ENCODE data around the gene C19orf25. TPM values are rescaled to one million over a fixed set of nuclear protein-coding genes. Genes with fewer than 3 reads are reported as not detected.
"Not testable (repeated sequence)": the region's sequence is repeated elsewhere in the genome, so short reads cannot be mapped to it uniquely, and the experiment has no call there.

The C19orf25 gene
- total RNA-seq, 1 donor from 2014 or later, result 16.9 TPM

DNA sequence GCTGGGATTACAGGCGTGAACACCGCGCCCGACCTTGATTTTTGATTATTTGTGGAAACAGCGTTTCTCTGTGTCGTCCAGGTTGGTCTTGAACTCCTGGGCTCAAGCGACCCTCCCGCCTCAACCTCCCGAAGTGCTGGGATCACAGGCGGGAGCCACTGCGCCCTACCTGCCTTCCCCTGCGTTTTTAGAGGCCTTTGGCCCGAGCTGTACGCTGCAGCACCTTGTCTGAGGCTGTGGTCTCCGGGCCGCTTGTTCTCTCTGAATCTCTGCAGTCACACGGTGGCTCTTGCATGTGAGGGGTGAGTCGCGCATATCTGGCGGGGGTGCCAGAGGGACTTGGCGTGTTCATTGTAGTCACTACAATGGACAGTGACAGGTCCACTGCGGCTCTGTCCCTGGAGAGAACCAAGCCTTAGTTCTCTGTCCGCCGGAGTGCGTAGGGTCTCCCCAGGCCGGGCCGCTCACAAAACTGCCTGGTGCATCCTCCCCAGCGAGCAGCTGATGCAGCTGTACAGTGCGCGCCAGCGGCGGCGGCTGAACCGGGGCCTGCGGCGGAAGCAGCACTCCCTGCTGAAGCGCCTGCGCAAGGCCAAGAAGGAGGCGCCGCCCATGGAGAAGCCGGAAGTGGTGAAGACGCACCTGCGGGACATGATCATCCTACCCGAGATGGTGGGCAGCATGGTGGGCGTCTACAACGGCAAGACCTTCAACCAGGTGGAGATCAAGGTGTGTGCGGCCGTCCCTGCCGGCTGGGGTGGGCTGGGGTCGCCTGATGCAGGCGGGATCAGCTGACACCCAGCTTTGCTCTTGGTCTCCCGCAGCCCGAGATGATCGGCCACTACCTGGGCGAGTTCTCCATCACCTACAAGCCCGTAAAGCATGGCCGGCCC, 39.2 kb downstream of the C19orf25 start:
- intact Hi-C loops (cut with DNase I), result loop anchor here (2.0 to 10.0 kb wide), 3 partner anchors 32 to 125 kb away; partner anchors contain the start of genes DAZAP1 and NDUFS7
- DNase-seq (ENCODE audit: low spot score), result not testable (repeated sequence)

DNA sequence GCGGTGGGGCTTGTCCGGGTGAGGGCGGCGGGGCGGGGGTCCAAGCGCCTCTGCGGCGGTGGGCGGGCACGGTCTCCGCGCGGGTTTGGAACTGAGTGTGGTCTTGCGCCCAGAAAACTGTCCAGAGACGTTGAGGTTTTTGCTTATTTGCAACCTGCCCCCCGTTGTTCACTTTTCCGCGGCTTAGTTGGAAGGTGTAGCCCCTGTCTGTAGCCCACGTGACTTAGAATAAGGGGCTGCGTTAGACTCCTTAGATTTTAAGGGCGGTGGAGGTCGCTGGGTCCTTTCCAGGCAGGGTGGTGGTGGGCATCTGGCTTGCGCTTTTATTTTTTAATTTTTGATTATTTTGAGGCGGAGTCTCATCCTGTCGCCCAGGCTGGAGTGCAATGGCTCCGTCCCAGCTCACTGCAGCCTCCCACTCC, 40.1 kb downstream of the C19orf25 start:
- DNase-seq (ENCODE audit: low spot score), result no peak
- intact Hi-C loops (cut with DNase I), result loop anchor here (2.0 kb wide), 1 partner anchor 56 kb away; the partner anchor contains the start of gene NDUFS7

DNA sequence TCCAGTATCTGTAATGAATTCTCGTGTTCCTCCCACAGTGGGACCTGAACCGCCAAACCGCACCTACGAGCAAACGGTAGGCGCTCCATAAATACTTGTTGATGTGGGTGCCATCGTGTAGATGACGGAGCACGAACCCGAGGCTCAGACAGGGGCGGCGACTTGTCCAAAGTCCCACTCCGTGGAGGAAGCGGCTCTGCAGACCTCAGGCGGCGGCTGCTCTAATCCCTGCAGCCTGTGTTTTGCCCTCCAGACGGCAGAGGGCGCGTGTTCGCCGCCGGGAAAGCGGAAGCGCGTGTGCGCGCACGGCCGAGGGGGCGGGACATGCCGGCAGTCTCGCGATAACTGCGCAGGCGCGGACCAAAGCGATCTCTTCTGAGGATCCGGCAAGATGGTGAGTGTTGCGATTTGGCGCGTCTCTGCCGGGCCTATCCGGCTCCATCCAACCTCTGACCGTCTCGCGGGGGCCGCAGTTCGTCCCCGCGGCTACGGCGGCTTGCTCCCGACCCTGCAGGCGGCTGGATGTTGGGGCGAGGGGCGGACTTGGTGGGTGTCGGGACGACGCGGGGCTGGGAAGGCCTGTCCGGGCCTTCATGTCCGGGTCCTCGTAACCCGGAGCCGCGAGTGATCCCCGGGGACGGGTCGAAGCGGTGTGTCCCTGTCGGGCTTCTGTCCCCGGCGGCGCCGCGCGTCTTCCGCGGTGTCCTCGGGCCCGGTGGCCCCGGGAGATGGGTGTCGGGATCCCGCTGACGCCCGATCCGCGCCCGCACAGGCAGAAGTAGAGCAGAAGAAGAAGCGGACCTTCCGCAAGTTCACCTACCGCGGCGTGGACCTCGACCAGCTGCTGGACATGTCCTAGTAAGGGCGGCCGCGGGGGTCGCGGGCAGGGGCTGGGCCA, 40.7 kb downstream of the C19orf25 start, which contains the start of gene RPS15:
RPS15 (plus strand) TSS at position 362 of the 898 bp plus-strand sequence; CDS start at position 392, 30 bp downstream.
- intact Hi-C loops (cut with DNase I), result loop anchor here (2.0 kb wide), 1 partner anchor 55 kb away; the partner anchor contains the start of gene NDUFS7
- peak; percentile 97 for DNase-seq (ENCODE audit: low spot score)

DNA sequence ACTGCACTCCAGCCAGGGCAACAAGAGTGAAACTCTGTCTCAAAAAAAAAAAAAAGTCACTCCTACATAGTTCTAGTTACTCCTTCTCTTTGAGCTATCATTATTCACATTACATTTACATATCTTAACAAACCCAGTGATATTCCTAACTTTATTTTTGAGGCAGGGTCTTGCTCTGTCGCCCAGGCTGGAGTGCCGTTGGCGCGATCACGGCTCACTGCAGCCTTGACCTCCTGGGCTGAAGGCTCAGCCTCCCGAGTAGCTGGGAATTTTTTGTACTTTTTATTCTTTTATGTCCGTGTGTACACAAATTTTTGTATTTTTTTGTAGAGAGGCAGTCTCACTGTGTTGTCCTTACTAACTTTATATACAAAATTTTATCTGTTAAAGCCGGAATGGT, 41.4 kb downstream of the C19orf25 start:
- intact Hi-C loops (cut with DNase I), result loop anchor here (2.0 kb wide), 1 partner anchor 55 kb away; the partner anchor contains the start of gene NDUFS7

DNA sequence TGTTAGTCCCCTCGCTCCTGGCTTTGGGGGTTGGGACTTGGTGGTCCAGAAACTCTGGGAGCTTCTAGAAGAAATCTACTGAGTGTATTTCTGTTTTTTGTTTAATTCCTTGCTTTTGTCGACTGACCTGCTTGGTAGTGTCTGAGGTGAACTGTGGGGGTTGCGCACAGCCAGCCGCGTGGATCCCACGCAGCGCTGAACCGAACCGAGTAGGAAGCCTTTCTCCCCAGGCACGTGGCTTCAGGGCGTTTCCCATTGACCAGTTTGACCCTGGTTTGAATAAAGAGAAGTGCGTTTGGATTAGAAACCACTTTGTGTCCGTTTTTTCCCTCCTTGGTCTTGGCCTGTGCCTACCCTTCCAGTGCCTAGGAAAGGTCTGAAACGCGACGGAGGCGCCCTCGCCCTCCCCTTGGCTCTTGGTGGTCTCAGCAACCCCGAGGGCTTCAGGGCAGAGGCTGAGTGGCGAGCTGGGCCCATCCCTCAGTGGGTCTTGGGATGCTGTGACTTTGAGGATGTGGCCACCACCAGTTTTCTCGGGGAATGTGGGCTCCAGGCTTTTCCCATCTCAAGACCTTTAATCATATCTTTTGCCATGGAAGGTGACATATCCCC, 43.5 kb downstream of the C19orf25 start:
- no peak for DNase-seq (ENCODE audit: low spot score)
- intact Hi-C loops (cut with DNase I), result no loop called here

More for the DNA sequence above, 41.4 kb downstream of the C19orf25 start:
- no peak for DNase-seq (ENCODE audit: low spot score)

DNA sequence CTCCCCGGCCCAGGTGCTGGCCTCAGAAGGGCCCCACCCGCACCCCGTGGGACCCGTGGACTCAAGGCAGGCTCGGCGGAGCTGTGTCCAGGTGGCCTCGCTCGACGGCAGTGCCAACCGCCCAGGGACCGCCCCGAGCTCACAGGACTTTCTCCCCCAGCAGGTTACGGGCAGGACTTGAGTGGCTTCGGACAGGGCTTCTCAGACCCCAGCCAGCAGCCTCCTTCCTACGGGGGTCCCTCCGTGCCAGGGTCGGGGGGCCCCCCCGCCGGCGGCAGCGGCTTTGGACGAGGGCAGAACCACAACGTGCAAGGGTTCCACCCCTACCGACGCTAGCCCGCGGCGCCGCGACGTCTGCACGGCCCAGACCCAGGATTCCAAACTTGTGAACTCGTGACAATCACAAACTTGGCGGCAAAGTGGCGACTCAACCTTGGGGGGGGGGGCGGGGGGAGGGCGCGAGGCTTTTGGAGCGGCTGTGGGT, 44.4 kb downstream of the C19orf25 start:
- intact Hi-C loops (cut with DNase I), result no loop called here
- no peak for DNase-seq (ENCODE audit: low spot score)

DNA sequence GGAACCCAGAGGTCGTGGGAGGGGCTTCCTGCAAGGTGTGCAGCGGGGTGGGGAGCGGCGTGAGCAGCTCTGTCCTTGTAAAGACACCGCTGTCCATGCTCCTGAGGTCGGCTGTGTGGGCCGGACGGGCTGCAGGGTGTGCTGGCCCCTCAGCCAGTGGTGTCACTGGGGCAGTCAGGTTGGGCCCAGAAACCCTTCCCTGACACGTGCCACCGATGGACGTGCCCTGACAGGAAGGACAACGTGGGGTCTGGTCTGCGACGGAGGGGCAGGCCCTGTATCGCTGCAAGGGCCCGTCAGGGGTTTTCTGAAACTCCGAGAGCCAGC, 45.0 kb downstream of the C19orf25 start:
- intact Hi-C loops (cut with DNase I), result no loop called here

DNA sequence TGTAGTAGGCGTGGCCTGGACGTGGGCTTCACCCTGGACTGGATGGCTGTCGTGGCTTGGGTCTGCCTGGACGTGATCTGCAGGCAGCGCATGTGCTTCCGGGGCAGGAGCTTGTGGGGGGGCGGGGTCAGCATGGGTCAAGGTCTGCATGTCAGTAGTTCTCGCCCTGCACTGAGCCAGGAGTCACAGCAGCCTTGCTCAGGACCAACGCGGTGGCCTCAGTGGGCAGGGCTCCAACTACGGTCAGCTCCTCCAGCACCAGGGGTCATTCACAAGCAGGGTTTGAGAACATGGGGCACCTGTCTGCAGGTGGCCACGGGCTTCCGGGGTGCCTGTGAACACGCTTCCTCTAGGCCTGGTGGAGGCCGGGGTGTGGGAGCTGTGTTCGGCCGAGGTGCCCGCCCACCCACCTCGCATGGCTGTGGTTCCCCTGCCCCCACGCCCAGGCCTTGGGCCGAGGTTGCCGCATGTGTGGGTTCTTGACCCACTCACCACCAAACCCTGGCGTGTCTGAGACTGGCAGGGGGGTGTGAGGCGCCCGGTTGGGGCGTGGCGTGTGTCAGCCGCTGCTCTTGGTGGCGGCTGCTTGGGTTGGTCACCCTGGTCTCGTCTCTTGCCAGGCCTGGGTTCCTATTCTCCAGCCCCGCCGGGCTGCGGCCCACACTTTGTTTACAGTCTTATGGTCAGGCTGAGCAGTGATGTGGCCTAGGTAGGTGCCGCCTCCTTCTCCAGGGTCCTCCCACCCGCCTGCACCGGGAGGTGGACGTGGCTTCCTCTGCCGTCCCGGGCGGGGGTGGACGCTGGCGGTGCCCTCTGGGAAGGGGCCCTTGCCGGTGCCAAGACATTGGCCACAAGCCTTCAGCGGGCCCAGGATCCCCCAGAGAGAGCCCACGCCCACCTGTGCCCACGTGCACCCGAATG, 45.6 kb downstream of the C19orf25 start:
- intact Hi-C loops (cut with DNase I), result no loop called here
- no peak for DNase-seq (ENCODE audit: low spot score)

More for the DNA sequence above, 45.0 kb downstream of the C19orf25 start:
- no peak for DNase-seq (ENCODE audit: low spot score)

DNA sequence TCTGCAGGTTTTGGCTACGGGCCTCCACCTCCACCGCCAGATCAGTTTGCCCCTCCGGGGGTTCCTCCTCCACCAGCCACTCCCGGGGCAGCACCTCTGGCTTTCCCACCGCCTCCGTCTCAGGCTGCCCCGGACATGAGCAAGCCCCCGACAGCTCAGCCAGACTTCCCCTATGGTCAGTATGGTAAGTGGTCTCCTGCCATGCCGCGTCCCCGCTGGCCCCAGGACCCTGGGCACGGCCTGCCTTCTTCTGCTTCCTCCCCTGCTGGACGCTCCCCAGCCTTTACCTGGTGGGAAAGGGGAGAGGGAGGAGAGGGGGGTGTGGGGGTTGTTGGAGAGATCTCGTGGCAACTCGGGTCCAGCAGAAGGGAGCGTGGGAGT, 46.5 kb downstream of the C19orf25 start:
- intact Hi-C loops (cut with DNase I), result no loop called here
- DNase-seq (ENCODE audit: low spot score), result no peak

DNA sequence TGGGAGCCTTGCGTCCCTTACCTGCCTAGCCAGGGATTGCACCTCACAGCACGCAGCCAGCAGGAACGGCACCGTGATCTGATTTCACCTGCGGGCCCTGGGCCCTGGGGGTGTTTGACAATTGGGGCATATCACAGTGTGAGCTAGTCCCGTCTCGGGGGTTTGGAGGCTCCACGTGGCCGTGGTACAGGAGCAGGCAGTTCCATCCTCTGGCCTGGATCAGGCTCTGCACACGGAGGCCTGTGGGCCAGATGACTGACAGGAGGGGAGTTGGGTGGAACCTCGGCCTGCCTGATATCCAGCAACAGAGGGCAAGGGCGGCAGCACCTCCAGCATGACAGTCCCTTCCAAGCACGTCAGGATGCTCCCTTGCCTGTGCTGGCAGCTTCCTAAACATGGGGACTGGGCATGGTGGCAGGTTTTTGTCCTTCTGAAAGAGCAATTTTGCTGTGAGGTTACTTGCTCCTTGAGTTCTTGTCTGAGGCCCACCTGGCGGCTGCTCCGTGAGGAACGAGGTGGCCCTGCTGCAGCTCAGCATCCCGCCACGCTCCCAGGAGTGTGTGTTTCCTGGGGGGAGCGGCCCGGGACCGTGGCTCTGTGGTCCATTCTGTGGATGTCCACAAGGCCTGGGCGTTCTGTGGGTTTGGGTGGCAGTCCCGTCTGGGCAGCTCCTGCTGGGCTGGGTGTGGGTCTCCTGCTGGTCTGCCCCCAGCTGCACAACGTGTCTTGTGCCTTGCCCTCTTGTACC, 47.1 kb downstream of the C19orf25 start:
- intact Hi-C loops (cut with DNase I), result no loop called here
- no peak for DNase-seq (ENCODE audit: low spot score)

DNA sequence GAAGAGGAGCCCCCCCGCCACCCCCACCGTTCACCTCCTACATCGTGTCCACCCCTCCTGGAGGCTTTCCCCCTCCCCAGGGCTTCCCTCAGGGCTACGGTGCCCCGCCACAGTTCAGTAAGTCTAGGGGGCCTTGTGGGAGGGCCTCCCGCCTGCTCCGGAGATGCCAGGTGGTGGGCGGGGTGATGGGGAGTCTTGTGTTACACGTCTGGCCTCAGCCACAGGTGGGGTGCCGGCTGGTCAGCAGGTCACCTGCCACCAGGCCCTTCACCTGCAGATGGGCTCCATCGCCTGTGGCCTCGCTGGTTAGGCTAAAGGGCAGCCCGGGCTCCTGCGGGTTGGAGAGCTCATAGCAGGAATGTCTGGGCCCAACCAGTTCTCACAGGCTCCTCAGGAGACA, 48.8 kb downstream of the C19orf25 start:
- DNase-seq (ENCODE audit: low spot score), result no peak
- intact Hi-C loops (cut with DNase I), result no loop called here

DNA sequence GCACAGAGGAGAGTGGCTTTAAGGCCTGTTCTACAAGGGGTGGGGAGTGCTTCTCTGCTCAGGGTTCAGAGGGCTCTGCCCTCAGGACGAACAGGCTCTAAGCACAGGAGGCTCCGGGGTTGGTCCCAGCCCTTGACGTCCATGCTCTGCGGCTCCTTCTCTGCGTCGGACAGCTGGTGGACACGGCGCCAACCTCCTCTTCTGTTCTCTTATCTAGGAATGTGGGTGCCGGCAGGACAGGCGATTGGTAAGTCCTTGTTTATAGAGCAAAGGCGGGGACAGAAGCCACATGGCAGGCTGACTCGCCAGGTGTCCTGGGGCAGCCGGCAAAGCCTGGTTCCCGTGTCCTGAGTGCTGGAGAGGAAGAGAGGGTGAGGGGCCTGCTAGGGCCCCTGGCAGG, 49.3 kb downstream of the C19orf25 start:
- intact Hi-C loops (cut with DNase I), result no loop called here
- no peak for DNase-seq (ENCODE audit: low spot score)

DNA sequence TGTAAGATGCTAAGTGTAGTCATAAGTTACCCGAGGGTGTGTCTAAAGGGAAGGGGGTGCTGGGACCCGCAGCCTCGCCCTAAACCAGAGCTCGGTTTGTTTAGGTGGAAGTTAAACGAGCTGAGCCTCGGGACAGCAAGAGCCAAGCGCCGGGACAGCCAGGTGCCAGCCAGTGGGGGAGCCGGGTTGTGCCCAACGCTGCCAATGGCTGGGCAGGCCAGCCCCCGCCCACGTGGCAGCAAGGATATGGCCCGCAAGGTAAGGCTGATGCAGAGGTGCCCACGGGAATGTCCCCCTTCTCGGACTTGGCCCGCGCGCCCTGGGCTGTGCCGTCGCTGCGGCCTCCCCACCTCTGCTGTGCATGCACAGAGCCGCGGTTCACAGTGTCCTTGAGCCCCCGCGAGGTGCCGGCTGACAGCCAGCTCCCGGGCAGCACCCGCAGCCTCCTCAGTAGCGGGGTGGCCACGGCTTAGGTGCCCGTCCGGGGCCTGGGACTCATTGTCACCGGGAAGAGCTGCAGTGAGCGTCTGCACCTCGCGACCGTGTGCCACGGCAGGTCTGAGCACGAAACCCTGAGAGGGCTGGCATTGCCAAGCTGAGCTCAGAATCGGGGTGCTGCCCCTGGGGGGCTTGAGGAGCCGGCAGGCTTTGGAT, 50.1 kb downstream of the C19orf25 start:
- DNase-seq (ENCODE audit: low spot score), result no peak
- intact Hi-C loops (cut with DNase I), result no loop called here

DNA sequence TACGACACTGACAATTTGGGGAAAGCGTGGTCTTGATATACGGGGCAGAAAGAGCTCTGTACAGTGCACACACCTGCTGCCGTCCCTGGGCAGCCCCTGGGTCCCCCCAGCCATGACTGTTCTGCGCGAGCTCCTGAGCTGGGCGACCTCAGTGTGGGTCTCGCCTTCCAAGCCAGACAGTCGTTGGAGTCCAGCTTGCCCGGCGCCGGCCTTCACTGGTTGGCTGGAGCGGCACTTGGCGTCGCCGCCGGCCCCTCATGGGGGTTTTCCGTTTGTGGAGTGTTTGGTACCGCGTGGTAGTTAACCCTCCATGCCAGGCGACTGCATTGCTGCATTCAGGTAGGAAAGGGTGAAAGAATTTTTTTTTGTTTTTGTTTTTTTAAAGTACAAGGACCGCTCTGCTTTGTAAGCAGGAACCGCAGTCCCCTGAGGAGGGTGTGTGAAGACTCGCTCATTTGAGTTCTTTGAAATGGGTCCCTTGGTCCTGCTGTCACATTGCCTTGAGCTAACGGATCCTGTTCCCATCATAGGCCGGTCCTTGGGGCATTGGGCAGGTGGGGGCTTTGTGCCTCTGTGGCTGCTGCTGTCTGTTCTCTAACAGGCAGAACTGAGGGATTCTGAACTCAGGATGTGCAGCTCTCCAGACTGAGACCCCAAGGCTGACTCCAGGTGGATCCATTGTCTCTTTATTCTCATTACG, 51.6 kb downstream of the C19orf25 start:
- DNase-seq (ENCODE audit: low spot score), result no peak
- intact Hi-C loops (cut with DNase I), result no loop called here

DNA sequence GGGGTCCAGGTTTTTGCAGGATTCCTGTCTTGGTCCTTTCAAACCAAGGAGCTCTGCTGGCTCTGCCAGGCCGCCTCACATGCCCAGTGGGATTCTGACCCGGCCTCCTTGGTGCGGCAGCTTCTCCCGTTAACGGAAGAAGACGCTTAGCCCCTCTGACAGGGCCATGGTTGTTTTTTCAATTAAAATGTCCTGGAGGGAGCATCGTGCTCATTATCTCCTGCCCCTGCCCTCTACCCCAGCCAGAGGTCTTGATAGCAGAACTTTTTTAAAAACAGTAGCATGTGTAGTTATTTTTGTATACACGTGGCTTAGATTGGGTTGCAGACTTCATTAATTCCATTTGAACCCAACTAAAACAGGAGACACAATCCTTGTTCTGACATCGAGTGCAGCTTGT, 52.3 kb downstream of the C19orf25 start:
- no peak for DNase-seq (ENCODE audit: low spot score)
- intact Hi-C loops (cut with DNase I), result no loop called here

DNA sequence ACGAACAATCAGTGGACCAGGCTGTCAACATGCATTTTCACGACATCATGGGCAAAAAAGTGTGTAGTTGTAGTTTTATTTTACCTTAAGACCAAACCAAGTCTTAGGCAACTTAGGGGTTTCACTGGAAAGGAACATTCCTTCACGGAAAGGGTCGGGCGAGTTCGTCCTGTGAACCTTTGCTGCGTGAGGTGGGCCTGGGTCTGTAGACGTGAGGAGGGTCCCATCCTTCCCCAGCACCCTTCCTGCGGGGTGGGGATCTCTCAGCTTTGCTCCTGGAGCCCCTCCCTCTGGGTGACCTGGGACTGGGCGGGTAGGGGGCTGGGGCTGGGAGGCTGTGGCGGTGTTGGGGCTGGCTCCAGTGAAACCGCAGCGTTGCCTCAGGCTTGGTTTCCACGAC, 53.1 kb downstream of the C19orf25 start:
- no peak for DNase-seq (ENCODE audit: low spot score)
- intact Hi-C loops (cut with DNase I), result no loop called here
